A673 (cell line): ENCODE measurements around the gene DNAH12. TPM values are rescaled to one million over a fixed set of nuclear protein-coding genes. Genes with fewer than 3 reads are reported as not detected.

Experiments
- BruUV-seq: library from RNA; stranded (reverse); fragments of 400-500 nt; replicated peaks from 2 replicates; lab custom pipeline; 2021; lab: Mats Ljungman, UMichigan
- CTCF ChIA-PET: fragments of 300-600 bp; sonication (Branson Sonifier 250); formaldehyde crosslinking; loops from one replicate; lab custom pipeline; 2022; ENCODE audit warnings: antibody characterized with exemption; lab: Charles Lee
- POLR2A ChIA-PET: fragments of 300-600 bp; sonication (Branson Sonifier 250); formaldehyde crosslinking; loops from one replicate; lab custom pipeline; 2022; ENCODE audit warnings: antibody characterized with exemption; ENCODE audit not compliant: low non-redundant PET; lab: Charles Lee
- DNase-seq: peaks from one replicate; pipeline ENCODE4 v3.0.0-alpha.2; 2015; ENCODE audit warnings: low spot score
- H3K27ac ChIP-seq: fragments of 200-600 bp; sonication (generic); 2 replicates; pipeline ENCODE4 v1.5.1; 2016; ENCODE audit warnings: mixed run types, low read depth, mild to moderate bottlenecking, mixed read lengths, antibody characterized with exemption, low read length; ENCODE audit not compliant: poor library complexity, severe bottlenecking
- H3K27me3 ChIP-seq: fragments of 200-600 bp; sonication (generic); replicated peaks from 2 replicates; pipeline ENCODE4 v1.6.1; 2017; ENCODE audit warnings: mixed run types, low read depth, mild to moderate bottlenecking, mixed read lengths, antibody characterized with exemption, low read length; ENCODE audit not compliant: insufficient read depth, poor library complexity
- H3K36me3 ChIP-seq: fragments of 200-600 bp; sonication (generic); 2 replicates; pipeline ENCODE4 v1.6.1; 2016; ENCODE audit warnings: mixed run types, mild to moderate bottlenecking, mixed read lengths, antibody characterized with exemption, low read length; ENCODE audit not compliant: insufficient read depth, poor library complexity, severe bottlenecking
- H3K4me1 ChIP-seq: fragments of 200-600 bp; sonication (generic); 2 replicates; pipeline ENCODE4 v1.6.1; 2017; ENCODE audit warnings: mixed run types, mild to moderate bottlenecking, mixed read lengths, antibody characterized with exemption, low read length; ENCODE audit not compliant: insufficient read depth, poor library complexity, severe bottlenecking
- H3K4me3 ChIP-seq: fragments of 200-600 bp; sonication (generic); 2 replicates; pipeline ENCODE4 v1.5.1; 2016; ENCODE audit warnings: low read depth, mixed run types, mild to moderate bottlenecking, mixed read lengths, low read length; ENCODE audit not compliant: poor library complexity, severe bottlenecking
- H3K9me3 ChIP-seq: fragments of 200-600 bp; sonication (generic); 2 replicates; pipeline ENCODE4 v1.6.1; 2016; ENCODE audit warnings: mixed run types, low read depth, mild to moderate bottlenecking, mixed read lengths, antibody characterized with exemption, low read length; ENCODE audit not compliant: poor library complexity, severe bottlenecking
- EZH2 ChIP-seq: fragments of 200-600 bp; sonication (generic); IDR thresholded peaks from 2 replicates; pipeline ENCODE4 v1.6.1; 2017; ENCODE audit warnings: borderline replicate concordance, low read depth, mild to moderate bottlenecking, mixed read lengths, antibody characterized with exemption, low read length; ENCODE audit not compliant: poor library complexity, severe bottlenecking
- intact Hi-C: fragments of 100-400 bp; cut with micrococcal nuclease; formaldehyde crosslinking; loops from one replicate; pipeline ENCODE4 v1.10.0; 2022; ENCODE audit not compliant: unreplicated experiment
- total RNA-seq: library from RNA; stranded (reverse); gene quantifications from 2 replicates; pipeline ENCODE4 v1.2.3, GENCODE V29; 2021
- TF ChIP-seq, protein P1 (sequence below): fragments of 300-800, 200-600 bp; sonication (generic); conservative IDR thresholded peaks from 2 replicates; pipeline ENCODE4 v1.5.1; 2017; ENCODE audit warnings: low read depth, mild to moderate bottlenecking, antibody characterized with exemption, low read length, moderate library complexity, mixed read lengths

Gene DNAH12
- total RNA-seq, 1 experiment from 2014 or later = not detected

DNA sequence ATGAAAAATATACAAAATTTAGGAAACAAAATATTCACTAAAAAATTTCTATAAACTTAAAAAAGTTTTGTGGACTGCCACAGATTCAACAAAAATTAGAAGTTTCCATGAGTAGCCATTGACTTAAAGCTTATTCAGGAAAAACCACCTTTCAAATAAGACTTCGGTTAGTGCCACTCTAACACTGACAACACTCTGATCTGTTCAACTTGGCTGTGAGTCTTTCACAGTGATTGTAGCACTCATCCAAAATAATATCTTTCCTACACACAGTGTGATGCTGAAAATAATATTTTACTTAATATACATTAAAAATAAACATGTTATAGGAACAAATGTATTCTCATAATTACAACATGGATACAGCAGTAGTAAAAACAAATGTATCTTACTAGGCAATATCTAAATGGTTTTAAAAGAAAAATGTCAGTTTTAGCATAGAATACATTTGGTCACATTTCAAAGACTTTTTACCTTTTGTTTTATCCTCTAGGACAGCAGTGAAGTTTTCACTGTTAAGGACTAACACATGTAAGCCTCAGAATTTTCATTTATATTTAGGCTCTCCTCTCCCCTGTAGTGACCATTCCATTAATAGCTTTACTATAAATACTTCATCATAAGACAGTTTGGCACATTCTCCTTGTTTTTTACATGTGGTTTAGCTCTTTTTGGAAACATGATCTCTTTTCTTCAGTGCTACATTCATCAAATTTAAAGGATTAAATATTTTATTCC is 251.8 kb downstream of the DNAH12 start, which contains the start of gene ASB14:
Gene ASB14 (minus strand): TSS at position 527 of the 738 bp plus-strand sequence. CDS start 652 bp downstream, outside the sequence.
- no TSS peak for BruUV-seq
- ChIA-PET POLR2A (no interaction called here), CTCF (no interaction called here)

DNA sequence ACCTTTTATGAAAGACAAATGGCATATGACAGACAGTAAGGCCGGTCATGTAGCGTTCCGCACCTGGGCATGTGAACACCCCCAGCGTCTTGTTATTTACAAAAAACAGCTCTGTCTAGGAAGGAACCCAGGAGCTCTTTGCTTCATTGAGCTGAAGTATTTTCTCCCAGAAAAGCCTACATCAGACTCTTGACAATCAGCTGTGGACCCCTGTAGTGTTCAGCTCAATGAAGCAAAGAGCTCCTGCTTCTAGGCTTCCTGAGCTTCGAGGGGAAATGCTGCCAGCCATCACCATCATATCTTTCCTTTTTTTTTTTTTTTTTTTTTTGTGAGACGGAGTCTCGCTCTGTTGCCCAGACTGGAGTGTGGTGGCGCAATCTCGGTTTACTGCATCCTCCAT is 255.7 kb downstream of the DNAH12 start:
- DNase-seq = no peak
- intact Hi-C loops = no loop called here
- POLR2A ChIA-PET = no interaction called here
- H3K36me3 ChIP-seq = no peaks in the 10 kb centered on the region
- BruUV-seq = no TSS peak
- no peak overlapping the region for H3K27ac ChIP-seq
- TF ChIP-seq, protein P1, sequence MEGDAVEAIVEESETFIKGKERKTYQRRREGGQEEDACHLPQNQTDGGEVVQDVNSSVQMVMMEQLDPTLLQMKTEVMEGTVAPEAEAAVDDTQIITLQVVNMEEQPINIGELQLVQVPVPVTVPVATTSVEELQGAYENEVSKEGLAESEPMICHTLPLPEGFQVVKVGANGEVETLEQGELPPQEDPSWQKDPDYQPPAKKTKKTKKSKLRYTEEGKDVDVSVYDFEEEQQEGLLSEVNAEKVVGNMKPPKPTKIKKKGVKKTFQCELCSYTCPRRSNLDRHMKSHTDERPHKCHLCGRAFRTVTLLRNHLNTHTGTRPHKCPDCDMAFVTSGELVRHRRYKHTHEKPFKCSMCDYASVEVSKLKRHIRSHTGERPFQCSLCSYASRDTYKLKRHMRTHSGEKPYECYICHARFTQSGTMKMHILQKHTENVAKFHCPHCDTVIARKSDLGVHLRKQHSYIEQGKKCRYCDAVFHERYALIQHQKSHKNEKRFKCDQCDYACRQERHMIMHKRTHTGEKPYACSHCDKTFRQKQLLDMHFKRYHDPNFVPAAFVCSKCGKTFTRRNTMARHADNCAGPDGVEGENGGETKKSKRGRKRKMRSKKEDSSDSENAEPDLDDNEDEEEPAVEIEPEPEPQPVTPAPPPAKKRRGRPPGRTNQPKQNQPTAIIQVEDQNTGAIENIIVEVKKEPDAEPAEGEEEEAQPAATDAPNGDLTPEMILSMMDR = no peak
- no peak for TF ChIP-seq EZH2
- H3K4me3 ChIP-seq = no peak overlapping the region
- CTCF ChIA-PET = no interaction called here
- H3K4me1 ChIP-seq = no peaks in the 10 kb centered on the region
- H3K9me3 ChIP-seq = no peaks in the 10 kb centered on the region
- no peaks in the 10 kb centered on the region for H3K27me3 ChIP-seq

More for the DNA sequence above, 251.8 kb downstream of the DNAH12 start, which contains the start of gene ASB14:
- Histone ChIP-seq H3K4me1 (no peaks in the 10 kb centered on the region), H3K36me3 (no peaks in the 10 kb centered on the region), H3K4me3 (no peak within 1 kb of the TSS), H3K9me3 (no peaks in the 10 kb centered on the region), H3K27me3 (no peaks in the 10 kb centered on the region), H3K27ac (no peak within 1 kb of the TSS)
- no peak for DNase-seq
- TF ChIP-seq, protein P1 = no peak
- TF ChIP-seq EZH2 = no peak
- intact Hi-C loops = no loop called here

DNA sequence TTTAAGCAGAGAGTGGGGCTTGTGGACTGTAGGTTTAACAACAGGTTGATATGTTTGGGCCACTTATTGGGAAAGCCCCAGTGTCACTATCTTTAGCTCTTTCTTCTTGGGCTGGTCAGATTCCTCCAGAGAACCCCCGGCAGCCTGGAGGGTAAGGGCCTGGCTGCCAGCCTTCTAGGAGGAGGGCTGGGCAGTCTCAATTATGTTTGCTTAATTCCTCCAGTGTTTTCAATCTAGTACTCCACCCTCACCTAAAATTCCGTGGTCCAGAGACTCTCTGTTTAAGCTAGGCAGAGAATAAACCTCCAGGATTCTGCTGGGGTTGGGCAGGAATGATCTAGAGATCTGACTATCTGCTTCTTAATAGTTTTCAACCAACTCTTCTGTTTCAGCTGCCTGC is 256.9 kb downstream of the DNAH12 start:
- no peak overlapping the region for H3K4me3 ChIP-seq
- no peaks in the 10 kb centered on the region for H3K36me3 ChIP-seq
- H3K27ac ChIP-seq = no peak overlapping the region
- no TSS peak for BruUV-seq
- POLR2A ChIA-PET = no interaction called here
- H3K27me3 ChIP-seq = no peaks in the 10 kb centered on the region
- TF ChIP-seq, protein P1 = no peak
- no peak for TF ChIP-seq EZH2
- CTCF ChIA-PET = no interaction called here
- no peak for DNase-seq
- H3K4me1 ChIP-seq = no peaks in the 10 kb centered on the region
- H3K9me3 ChIP-seq = no peaks in the 10 kb centered on the region
- intact Hi-C loops = no loop called here
